Measurements from ENCODE around the gene ARRDC3.
"Not testable (repeated sequence)": the region's sequence is repeated elsewhere in the genome, so short reads cannot be mapped to it uniquely, and the experiment has no call there.

Gene ARRDC3

DNA sequence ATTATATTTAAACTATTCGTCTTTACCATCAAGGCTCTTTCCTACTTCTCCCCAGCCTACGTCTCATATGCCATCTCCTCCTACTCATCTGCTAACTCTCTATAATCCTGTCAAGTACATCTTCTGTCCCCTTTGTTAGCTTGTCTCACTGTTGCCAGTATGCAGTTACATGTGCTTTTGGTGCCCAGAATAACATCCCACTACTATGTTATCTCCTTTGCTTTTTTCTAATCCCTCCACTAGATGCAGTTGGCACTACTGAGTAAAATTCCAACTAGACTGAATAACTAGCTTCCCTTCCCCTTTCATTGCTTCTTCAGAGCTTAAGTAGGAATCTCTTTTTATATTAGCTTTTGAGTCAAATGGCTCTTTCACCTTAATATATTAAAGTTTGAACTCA is 3.0 kb upstream of the ARRDC3 start:
- TF ChIP-seq CTCF (IDR thresholded peaks at IDR 0.05; ENCODE audit: insufficient read depth, low read depth, low read length, missing control alignments) = no peak
- no peak overlapping the region for H3K4me3 ChIP-seq (ENCODE audit: low read depth, low read length)

DNA sequence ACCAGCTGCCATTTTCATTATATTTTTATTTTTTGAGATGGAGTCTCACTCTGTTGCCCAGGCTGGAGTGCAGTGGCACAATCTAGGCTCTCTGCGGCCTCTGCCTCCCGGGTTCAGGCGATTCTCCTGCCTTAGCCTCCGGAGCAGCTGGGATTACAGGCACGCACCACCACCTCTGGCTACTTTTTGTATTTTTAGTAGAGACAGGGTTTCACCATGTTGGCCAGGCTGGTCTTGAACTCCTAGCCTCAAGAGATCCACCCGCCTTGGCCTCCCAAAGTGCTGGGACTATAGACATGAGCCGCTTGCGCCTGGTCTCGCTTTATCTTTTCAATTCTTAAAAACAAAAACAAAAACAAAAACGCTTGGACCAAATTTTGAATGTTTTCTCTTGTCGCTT is 2.5 kb upstream of the ARRDC3 start:
- H3K4me3 ChIP-seq (ENCODE audit: low read depth, low read length); DNase-seq (ENCODE audit: low read depth): not testable (repeated sequence)

More for the DNA sequence above, 3.0 kb upstream of the ARRDC3 start:
- DNase-seq (ENCODE audit: low read depth) = no peak

DNA sequence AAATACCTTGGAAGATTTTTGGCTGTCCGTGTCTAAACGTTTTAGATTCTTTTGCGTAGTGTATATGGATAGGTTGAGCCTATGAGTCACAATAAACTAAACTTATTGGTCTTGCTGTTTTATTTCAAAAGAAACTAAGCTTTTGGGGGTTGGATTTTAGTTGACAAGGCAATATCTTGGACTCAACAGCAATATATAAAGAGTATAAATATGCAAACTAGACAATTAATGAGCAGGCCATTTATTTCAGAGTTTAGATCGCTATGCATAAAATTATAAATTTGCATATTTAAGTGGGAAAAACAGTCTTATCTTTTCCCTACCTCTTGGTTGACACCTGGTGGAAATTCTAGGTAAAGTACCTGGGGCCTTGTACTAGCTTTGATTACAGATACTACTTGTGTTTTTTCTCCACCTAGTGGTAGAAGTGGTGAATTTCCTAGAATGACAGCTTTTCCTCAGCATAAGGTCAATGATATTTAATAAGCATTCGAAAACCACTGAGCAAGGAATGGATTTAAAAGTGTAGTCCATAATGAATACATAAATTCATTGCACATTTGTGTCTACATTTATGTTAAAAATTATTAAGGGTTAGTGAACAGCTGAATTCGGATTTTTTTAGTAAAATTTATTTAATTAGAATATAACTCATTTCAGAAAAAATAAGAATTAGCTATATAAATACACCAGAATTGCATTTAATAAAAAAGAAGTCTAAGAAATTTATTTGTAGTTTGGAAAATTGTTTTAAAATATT is 1.7 kb upstream of the ARRDC3 start:
- peak; percentile 83 for TF ChIP-seq CTCF (IDR thresholded peaks at IDR 0.05; ENCODE audit: insufficient read depth, low read depth, low read length, missing control alignments)
- peak overlapping the region; percentile 62 for H3K4me3 ChIP-seq (ENCODE audit: low read depth, low read length)
- DNase-seq (ENCODE audit: low read depth) = peak; percentile 92

DNA sequence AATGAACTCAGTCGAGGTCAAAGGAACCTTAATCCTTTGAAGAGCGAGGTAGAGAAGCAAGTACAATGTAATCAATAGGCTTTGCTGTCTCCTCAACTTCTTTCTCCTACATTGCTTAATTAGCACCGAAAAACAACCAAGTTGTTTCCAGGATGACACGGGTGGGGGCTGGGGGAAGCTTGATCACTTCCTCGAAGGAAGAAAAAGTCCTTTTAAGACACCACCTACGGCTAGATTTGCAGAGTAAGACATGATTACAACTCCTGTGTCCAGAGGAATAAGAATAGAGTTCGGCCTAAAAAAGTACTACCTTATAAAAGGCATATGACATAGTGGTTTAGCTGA is 811 bp upstream of the ARRDC3 start:
- H3K4me3 ChIP-seq (ENCODE audit: low read depth, low read length) = peak overlapping the region; percentile 62
- TF ChIP-seq CTCF (IDR thresholded peaks at IDR 0.05; ENCODE audit: insufficient read depth, low read depth, low read length, missing control alignments) = no peak
- peak; percentile 38 for DNase-seq (ENCODE audit: low read depth)

DNA sequence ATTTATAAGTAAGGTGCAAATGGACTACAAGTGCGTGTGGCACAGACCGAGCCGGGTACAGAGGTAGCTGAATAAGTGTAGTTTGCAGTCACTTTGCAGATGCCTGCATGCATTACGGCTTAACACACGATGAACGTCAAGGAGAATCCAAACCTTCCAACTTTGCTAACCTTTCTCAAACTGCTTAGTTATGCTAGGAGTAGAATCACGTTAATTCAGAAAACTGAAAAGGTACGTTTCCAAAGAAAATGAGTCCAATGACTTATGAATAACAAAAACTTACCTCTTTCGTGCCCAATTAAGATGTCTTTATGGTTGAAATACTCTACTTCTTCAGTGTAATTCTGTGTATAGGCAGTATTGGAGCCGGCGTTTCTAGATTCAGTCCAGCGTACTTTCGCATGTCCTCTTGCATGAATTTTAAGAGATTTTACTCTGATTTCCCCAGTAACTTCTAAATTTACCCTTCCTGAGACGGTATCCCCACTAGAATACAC is 539 bp downstream of the ARRDC3 start:
- peak; percentile 64 for DNase-seq (ENCODE audit: low read depth)
- TF ChIP-seq CTCF (IDR thresholded peaks at IDR 0.05; ENCODE audit: insufficient read depth, low read depth, low read length, missing control alignments) = no peak
- peak overlapping the region; percentile 83 for H3K4me3 ChIP-seq (ENCODE audit: low read depth, low read length)

DNA sequence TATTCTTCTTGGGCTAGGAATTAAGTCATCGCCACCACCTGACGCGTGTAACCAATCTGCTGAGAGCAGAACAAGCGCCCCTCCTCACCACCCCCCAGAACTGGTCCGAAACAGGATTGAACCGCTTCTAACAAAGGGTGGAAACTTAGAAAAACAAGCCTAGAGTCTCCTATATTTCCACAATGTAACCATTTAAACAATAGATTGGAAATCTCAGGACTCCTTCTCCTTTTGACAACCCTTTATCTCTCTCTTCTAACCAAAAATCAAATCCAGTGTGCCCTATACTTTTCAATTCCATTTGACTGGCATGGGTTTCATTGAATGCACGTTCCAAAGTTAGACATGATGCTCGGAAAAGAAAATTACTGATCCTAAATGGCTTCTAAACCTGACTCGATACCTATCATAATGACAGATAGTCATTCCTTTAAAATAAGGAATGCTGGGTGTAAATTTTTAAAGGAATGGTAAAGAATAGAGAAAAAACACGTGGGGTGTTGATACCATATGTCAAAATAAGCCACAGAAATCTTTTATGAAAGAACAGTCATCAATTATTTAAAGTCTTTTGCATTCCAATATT is 1.2 kb downstream of the ARRDC3 start:
- H3K4me3 ChIP-seq (ENCODE audit: low read depth, low read length) = peak overlapping the region; percentile 83
- no peak for TF ChIP-seq CTCF (IDR thresholded peaks at IDR 0.05; ENCODE audit: insufficient read depth, low read depth, low read length, missing control alignments)
- peak; percentile 93 for DNase-seq (ENCODE audit: low read depth)

DNA sequence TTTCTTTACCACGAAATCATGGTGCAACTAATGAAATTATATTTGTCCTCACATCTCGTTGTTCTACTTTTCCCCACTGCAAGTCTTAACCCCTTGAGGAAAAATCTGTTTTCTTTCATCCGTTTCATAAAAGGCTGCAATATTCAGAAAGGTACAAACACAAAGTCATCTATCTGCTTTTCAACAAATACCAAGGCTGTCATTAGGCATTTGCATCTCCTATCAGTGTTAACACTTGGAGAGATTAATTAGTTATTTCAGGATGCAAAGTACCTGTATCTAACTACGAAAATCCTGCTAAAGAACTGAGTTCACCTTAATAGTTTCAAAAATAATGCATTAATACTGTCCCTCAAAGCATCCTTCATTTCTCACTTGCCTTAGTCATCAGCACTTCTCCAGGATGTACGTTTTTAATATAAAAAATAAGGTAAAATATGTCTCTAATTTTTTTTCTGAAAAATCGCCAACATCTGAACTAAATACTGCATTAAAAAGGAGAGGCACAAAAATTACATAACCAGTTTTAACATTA is 1.8 kb downstream of the ARRDC3 start:
- TF ChIP-seq CTCF (IDR thresholded peaks at IDR 0.05; ENCODE audit: insufficient read depth, low read depth, low read length, missing control alignments) = no peak
- no peak for DNase-seq (ENCODE audit: low read depth)
- peak overlapping the region; percentile 83 for H3K4me3 ChIP-seq (ENCODE audit: low read depth, low read length)
